ENCODE results near the gene VEGFB.

VEGFB gene

DNA sequence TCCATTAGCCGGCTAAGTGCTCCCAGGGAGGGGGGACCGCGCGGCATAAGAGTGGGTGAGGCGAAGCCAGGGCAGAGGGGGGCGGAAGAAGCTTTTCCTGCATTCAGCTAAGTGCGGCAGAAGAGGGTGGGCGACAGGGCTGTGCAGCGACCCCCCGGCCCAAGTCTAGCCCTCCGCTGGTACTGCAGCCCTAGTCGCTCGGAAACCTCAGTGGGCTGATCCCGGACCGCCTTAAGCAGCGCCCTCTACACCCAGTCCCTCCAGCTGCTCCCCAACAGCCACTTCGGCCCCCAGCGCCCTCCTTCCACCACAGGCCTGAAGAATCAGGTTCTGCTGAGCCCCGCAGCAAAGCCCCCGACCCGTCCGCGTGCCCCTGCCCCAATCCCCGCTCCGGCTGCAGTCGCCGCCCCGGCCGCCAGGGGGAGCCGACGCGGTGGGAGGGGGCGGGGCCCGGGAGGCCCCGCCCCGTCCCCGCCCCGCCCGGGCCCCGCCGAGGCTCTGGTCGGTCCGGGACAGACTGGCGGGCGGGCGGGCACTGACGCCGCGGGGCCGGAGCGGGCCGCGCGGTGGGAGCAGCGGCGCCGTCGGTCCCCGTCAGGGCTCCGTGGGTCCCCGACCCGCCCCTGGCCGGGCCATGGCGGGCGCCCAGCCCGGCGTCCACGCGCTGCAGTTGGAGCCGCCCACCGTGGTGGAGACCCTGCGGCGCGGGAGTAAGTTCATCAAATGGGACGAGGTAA, 16.8 kb downstream of the VEGFB start, which contains the start of gene PLCB3:
PLCB3 (plus strand) TSS at position 515 of the 737 bp plus-strand sequence; CDS start at position 635, 120 bp downstream.
- H3K4me1 ChIP-seq (ENCODE audit: insufficient read depth, low read length, poor library complexity, severe bottlenecking), result peaks cover 30% of the 10 kb centered on the region
- H3K9me2 ChIP-seq (replicated peaks; ENCODE audit: low read depth, low read length), result no peaks in the 10 kb centered on the region
- no peaks in the 10 kb centered on the region for H4K20me1 ChIP-seq (ENCODE audit: insufficient read depth, low read length, poor library complexity, severe bottlenecking)
- no peaks in the 10 kb centered on the region for H3K36me3 ChIP-seq (ENCODE audit: insufficient read depth, low read length)
- peaks cover 3% of the 10 kb centered on the region; the same call in 1 of the 2 replicates for H3F3A ChIP-seq (ENCODE audit: low read depth)
- no peaks in the 10 kb centered on the region for H3K27me3 ChIP-seq (ENCODE audit: insufficient read depth, low read length, poor library complexity, severe bottlenecking)
- TF ChIP-seq, protein P1, sequence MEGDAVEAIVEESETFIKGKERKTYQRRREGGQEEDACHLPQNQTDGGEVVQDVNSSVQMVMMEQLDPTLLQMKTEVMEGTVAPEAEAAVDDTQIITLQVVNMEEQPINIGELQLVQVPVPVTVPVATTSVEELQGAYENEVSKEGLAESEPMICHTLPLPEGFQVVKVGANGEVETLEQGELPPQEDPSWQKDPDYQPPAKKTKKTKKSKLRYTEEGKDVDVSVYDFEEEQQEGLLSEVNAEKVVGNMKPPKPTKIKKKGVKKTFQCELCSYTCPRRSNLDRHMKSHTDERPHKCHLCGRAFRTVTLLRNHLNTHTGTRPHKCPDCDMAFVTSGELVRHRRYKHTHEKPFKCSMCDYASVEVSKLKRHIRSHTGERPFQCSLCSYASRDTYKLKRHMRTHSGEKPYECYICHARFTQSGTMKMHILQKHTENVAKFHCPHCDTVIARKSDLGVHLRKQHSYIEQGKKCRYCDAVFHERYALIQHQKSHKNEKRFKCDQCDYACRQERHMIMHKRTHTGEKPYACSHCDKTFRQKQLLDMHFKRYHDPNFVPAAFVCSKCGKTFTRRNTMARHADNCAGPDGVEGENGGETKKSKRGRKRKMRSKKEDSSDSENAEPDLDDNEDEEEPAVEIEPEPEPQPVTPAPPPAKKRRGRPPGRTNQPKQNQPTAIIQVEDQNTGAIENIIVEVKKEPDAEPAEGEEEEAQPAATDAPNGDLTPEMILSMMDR (conservative IDR thresholded peaks at IDR 0.05; ENCODE audit: low read length), result peak; percentile 64
- no peak for TF ChIP-seq EZH2phosphoT487 (IDR thresholded peaks at IDR 0.05; ENCODE audit: borderline replicate concordance)
- peak within 1 kb of the TSS; percentile 68 for H3K9ac ChIP-seq (ENCODE audit: low read depth, low read length, poor library complexity, severe bottlenecking)
- H3K4me2 ChIP-seq (ENCODE audit: low read depth, low read length, poor library complexity, severe bottlenecking), result peak within 1 kb of the TSS; percentile 89
- peak within 1 kb of the TSS; percentile 84 for H3K4me3 ChIP-seq (ENCODE audit: low read length, poor library complexity, severe bottlenecking)
- H3K79me2 ChIP-seq (ENCODE audit: insufficient read depth, low read length), result peaks cover 7% of the 10 kb centered on the region
- no peaks in the 10 kb centered on the region for H3K9me3 ChIP-seq (ENCODE audit: insufficient read depth, low read depth, low read length)
- H2AFZ ChIP-seq (ENCODE audit: low read length), result peak within 1 kb of the TSS; percentile 99

DNA sequence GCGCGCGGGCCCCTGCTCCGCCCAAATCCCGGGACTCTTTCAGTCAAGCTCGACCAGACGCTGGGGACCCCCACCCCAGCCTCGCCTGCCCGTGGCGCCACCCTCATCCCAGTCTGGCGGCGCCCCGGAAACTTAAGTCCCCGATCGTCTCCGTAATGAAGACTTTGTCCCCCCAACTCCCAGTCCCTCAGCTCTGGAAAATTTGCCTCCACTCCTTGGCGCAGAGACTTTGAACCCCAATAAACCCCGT, 17.3 kb downstream of the VEGFB start:
- Histone ChIP-seq H3F3A (ENCODE audit: low read depth) (peaks cover 3% of the 10 kb centered on the region; the same call in 1 of the 2 replicates), H4K20me1 (ENCODE audit: insufficient read depth, low read length, poor library complexity, severe bottlenecking) (no peaks in the 10 kb centered on the region), H3K4me2 (ENCODE audit: low read depth, low read length, poor library complexity, severe bottlenecking) (peak overlapping the region; percentile 82), H3K9me2 (replicated peaks; ENCODE audit: low read depth, low read length) (no peaks in the 10 kb centered on the region), H3K79me2 (ENCODE audit: insufficient read depth, low read length) (peaks cover 5% of the 10 kb centered on the region; the same call in 1 of the 2 replicates), H3K36me3 (ENCODE audit: insufficient read depth, low read length) (no peaks in the 10 kb centered on the region), H3K9ac (ENCODE audit: low read depth, low read length, poor library complexity, severe bottlenecking) (peak overlapping the region; percentile 68), H3K4me3 (ENCODE audit: low read length, poor library complexity, severe bottlenecking) (peak overlapping the region; percentile 84), H3K4me1 (ENCODE audit: insufficient read depth, low read length, poor library complexity, severe bottlenecking) (peaks cover 30% of the 10 kb centered on the region), H3K27me3 (ENCODE audit: insufficient read depth, low read length, poor library complexity, severe bottlenecking) (no peaks in the 10 kb centered on the region), H3K9me3 (ENCODE audit: insufficient read depth, low read depth, low read length) (no peaks in the 10 kb centered on the region), H2AFZ (ENCODE audit: low read length) (peak overlapping the region; percentile 75)
- no peak for TF ChIP-seq EZH2phosphoT487 (IDR thresholded peaks at IDR 0.05; ENCODE audit: borderline replicate concordance)
- TF ChIP-seq, protein P1 (conservative IDR thresholded peaks at IDR 0.05; ENCODE audit: low read length), result no peak

DNA sequence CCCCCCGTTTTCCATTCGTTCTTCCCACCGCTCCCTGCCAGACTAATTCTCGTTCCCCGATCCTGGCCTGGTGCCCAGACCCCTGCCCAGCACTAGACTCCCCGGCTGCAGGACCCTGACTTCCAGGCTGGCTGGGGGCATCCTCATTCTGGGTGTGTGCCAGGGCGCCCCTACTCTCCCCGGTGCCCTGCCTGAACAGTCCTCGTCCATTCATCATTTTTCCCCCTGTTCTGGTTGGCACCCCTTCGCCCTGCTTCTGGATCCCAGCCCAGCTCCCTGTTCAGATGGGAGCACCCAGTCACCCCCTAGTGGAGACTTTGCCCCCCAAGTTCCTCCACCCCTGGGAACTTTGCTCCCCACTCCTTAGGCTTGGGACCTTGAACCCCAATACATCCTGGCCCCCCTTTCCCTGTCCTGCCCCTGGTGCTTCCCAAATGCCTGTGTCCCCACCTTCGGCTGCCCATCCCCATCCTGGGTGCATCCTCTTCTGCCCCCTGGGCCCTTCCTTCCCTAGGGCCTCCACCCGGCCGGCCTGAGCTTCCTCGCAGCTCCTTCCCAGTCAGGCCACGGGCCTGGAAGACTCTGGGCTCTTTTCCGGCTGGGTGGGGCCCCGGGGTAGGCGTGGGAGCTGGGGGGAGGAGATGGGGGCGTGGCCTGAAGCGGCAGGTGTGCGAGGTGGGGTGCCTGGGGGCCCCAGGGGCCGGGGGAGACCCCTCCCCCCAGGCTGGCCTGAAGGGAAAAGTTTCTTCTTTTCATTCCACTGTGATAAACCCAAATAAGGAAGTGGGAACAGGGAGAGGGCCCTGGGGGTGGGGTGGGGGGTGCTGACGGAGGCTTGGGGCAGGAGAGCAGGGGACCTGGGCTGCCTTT, 17.9 kb downstream of the VEGFB start:
- peaks cover 26% of the 10 kb centered on the region for H3K4me1 ChIP-seq (ENCODE audit: insufficient read depth, low read length, poor library complexity, severe bottlenecking)
- no peaks in the 10 kb centered on the region for H3K9me3 ChIP-seq (ENCODE audit: insufficient read depth, low read depth, low read length)
- no peaks in the 10 kb centered on the region for H3K36me3 ChIP-seq (ENCODE audit: insufficient read depth, low read length)
- H3K9me2 ChIP-seq (replicated peaks; ENCODE audit: low read depth, low read length), result no peaks in the 10 kb centered on the region
- H3K9ac ChIP-seq (ENCODE audit: low read depth, low read length, poor library complexity, severe bottlenecking), result peak overlapping the region; percentile 68
- peak overlapping the region; percentile 75 for H2AFZ ChIP-seq (ENCODE audit: low read length)
- H3K4me3 ChIP-seq (ENCODE audit: low read length, poor library complexity, severe bottlenecking), result peak overlapping the region; percentile 84
- no peaks in the 10 kb centered on the region for H3K27me3 ChIP-seq (ENCODE audit: insufficient read depth, low read length, poor library complexity, severe bottlenecking)
- no peaks in the 10 kb centered on the region for H4K20me1 ChIP-seq (ENCODE audit: insufficient read depth, low read length, poor library complexity, severe bottlenecking)
- TF ChIP-seq, protein P1 (conservative IDR thresholded peaks at IDR 0.05; ENCODE audit: low read length), result peak; percentile 51
- no peak for TF ChIP-seq EZH2phosphoT487 (IDR thresholded peaks at IDR 0.05; ENCODE audit: borderline replicate concordance)
- peaks cover 3% of the 10 kb centered on the region; the same call in 1 of the 2 replicates for H3F3A ChIP-seq (ENCODE audit: low read depth)
- peak overlapping the region; percentile 82 for H3K4me2 ChIP-seq (ENCODE audit: low read depth, low read length, poor library complexity, severe bottlenecking)
- H3K79me2 ChIP-seq (ENCODE audit: insufficient read depth, low read length), result peaks cover 5% of the 10 kb centered on the region; the same call in 1 of the 2 replicates
